ENCODE results near the gene OR1I1.

The OR1I1 gene

DNA sequence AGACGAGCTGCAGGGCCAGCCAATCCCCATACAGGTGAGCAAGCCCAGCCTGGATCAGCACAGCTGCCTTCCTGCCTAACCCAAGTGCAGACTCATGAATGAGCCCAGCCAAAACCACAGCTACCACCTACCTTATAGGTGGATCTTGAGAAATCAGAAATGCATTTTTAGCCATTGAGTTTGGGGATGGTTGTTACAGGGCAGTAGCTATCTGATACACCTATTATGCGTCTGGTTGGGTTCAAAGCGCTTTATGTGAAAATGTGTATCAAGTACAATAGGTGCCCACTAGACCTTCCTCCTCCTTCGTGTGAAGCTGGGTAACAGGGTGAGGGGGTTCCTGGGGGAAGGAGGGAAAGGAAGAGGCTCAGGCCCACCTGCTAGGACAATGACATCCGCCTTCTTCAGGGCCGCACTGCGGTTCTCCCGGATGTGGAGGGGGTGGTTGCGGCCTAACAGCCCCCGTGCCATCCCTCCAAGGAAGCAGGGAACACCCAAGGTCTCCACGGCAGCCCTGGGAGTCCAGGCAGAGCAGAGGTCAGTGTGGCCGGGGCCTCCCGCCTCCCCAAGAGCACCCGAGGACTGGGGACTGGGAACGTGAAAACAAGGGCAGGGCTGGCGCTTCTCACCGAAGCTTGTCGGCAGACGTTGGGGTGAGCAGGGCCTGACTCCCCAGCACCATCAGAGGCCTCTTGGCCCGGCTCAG, 36.9 kb downstream of the OR1I1 start:
- no peak for DNase-seq (ENCODE audit: low spot score)
- TF ChIP-seq, protein P1, sequence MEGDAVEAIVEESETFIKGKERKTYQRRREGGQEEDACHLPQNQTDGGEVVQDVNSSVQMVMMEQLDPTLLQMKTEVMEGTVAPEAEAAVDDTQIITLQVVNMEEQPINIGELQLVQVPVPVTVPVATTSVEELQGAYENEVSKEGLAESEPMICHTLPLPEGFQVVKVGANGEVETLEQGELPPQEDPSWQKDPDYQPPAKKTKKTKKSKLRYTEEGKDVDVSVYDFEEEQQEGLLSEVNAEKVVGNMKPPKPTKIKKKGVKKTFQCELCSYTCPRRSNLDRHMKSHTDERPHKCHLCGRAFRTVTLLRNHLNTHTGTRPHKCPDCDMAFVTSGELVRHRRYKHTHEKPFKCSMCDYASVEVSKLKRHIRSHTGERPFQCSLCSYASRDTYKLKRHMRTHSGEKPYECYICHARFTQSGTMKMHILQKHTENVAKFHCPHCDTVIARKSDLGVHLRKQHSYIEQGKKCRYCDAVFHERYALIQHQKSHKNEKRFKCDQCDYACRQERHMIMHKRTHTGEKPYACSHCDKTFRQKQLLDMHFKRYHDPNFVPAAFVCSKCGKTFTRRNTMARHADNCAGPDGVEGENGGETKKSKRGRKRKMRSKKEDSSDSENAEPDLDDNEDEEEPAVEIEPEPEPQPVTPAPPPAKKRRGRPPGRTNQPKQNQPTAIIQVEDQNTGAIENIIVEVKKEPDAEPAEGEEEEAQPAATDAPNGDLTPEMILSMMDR (IDR thresholded peaks at IDR 0.05; ENCODE audit: extremely low read depth, missing control alignments) = no peak

DNA sequence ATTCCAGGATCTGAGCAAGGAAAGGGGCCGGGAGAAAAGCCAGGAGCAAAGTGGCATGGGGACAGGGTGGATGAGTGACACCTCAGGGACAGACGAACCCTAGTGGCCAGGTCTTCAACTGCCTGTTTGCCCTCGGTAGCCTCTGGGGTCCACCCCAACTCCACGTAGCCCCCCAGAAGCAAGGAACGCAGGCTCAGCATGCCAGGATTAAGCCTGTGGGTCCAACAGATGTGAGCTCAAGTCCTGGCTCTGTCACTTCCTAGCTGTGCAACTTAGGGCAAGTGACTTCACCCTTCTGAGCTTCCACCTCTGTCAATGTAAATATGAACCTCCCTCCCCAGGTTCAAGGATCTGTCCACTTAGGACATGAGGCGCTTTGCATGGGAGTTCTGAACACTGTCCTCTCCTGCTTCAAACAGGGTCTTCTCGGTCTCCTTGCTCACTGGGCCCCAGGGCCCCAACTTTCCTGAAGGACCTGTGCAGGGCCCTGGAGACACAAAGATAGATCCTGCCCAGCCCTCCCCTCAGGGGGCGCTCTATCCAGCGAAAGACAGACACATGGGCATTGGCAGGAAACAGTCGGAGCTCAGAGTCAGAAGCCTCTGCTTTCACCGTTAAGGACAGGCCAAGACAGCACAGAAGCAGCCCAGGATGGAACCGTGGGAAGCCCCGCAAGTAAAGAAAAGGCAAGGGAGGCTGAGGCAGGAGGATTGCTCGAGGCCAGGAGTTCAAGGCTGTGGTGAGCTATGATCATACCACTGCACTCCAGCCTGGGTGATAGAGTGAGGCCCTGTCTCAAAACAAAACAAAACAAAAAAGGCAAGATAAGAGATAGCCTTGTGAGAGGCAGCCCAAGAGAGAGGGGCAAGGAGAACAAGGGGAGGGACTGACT, 38.4 kb downstream of the OR1I1 start:
- no peak for DNase-seq (ENCODE audit: low spot score)
- TF ChIP-seq, protein P1 (IDR thresholded peaks at IDR 0.05; ENCODE audit: extremely low read depth, missing control alignments) = no peak

DNA sequence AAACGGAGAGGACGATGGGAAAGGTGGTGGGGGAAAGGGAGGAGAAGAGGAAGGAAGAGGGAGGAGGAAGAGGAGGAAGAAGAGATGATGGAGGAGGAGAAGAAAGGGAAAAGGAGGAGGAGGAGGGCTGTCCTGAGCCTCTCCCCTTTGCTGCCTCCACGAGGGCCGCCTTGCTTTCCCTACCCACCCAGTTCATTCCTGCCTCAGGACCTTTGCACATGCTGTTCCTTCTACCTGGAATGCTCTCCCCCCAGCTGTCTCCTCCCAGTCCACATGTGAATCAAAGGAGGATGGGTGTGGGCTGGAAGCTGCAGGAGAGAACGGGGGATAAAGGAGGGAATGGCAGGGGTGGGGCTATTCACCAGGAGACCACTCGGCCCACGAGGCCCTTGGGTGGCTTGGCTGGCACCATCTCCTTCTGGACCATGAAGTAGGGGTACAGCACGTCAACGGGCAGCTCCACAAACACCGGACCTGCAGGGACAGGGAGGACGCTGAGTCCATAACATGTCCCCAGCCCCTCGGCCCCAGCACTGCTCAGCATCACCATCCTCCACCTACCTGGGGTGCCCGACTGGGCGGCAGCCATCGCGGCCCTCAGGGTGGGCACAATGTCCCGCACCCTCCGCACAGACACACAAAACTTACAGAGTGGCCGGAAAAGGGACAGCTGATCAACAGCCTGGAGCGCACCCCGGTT, 40.5 kb downstream of the OR1I1 start:
- TF ChIP-seq, protein P1 (IDR thresholded peaks at IDR 0.05; ENCODE audit: extremely low read depth, missing control alignments) = no peak
- no peak for DNase-seq (ENCODE audit: low spot score)

DNA sequence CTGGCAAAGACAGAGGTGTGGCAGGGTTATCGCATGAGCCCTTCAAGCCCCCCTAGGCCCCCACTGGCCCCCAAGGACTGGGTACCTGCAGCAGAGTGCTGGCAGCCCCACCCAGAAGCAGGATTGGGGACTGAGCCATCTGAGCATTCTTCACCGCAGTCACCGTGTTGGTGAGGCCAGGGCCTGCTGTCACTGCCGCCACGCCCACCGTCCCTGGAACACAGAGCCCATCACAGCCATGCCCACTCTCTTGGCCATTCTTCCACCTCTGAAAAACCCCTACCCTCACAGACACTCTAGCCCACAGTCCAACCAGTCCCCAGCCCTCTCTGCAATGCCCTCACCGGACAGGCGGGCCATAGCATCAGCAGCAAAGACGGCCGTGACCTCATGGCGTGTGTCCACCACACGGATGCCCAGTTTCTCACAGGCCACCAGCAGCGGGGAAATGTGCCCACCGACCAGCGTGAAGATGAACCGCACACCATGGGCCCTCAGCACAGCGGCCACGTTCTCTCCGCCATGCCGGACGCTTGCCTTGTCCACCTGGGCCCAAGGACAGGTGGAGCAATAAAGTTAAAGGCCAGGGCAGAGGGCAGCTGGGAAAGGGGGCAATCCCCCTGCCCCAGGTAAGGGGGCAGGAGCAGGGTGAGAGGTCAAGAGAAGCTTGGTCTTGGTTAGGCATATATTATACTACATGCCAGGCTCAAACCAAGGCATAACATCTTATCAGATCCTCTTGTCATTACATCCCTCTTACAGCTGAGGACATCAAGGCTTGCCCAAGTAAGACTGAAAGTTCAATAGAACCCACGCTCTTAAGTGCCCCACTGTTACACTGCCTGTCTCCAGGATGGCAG, 41.2 kb downstream of the OR1I1 start:
- TF ChIP-seq, protein P1 (IDR thresholded peaks at IDR 0.05; ENCODE audit: extremely low read depth, missing control alignments) = no peak
- no peak for DNase-seq (ENCODE audit: low spot score)

DNA sequence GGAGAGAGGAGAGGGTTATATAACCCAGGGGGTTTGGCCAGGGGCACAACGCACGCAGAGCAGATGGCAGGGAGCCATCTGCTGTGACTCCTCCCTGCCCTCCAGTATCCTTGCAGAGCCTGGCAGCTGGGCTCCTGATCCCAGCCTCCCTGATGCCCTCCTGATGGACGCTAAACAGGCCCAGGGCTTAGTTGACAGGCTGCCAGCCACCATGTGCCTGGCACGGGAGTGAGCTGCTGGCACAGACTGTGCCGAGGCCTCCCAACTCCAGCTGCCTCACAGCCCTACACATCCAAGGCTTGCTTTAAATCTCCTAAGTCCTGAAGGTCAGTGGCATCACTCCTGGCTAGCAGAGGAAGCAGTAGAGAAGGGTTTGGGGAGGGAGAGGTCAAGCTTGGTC, 41.9 kb downstream of the OR1I1 start:
- TF ChIP-seq, protein P1 (IDR thresholded peaks at IDR 0.05; ENCODE audit: extremely low read depth, missing control alignments) = no peak
- no peak for DNase-seq (ENCODE audit: low spot score)

DNA sequence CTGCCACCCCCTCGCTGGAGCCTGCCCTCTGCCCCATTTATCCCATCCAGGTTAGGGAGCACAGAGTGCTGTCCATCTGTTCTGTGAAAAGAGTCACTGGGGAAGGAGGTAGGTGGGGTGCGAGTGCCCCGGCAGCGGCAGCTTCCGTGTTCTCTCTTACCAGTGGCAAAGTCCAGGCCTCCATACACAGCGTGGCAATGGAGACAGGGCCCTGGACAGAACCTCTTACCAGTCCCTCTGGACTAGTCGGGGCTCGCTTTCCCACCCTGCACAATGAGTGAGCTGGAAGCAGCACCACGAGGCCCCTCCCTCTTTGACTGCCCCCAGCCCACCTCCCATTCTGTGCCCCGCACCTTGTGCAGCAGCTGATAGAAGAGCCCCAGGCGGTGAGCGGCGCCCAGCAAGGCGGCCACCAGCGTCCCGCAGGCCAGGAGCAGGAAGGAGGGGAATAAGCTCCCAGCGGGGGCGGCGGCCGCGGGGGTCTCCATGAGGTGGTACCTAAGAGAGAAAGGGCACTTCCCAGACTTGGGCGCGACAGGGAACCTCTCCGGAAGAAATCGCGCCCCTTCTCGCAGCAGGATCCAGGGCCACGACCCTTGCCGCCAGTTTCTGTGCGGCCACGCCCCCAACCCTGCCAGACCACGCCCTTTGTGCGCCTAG, 42.7 kb downstream of the OR1I1 start:
- TF ChIP-seq, protein P1 (IDR thresholded peaks at IDR 0.05; ENCODE audit: extremely low read depth, missing control alignments) = no peak
- DNase-seq (ENCODE audit: low spot score) = no peak

Measured in GM20000 (cell line).